Measurements from ENCODE around the gene ACO2. TPM values are rescaled to one million over a fixed set of nuclear protein-coding genes. Genes with fewer than 3 reads are reported as not detected.

ACO2 gene
- total RNA-seq, 1 donor, result 57.9 TPM

DNA sequence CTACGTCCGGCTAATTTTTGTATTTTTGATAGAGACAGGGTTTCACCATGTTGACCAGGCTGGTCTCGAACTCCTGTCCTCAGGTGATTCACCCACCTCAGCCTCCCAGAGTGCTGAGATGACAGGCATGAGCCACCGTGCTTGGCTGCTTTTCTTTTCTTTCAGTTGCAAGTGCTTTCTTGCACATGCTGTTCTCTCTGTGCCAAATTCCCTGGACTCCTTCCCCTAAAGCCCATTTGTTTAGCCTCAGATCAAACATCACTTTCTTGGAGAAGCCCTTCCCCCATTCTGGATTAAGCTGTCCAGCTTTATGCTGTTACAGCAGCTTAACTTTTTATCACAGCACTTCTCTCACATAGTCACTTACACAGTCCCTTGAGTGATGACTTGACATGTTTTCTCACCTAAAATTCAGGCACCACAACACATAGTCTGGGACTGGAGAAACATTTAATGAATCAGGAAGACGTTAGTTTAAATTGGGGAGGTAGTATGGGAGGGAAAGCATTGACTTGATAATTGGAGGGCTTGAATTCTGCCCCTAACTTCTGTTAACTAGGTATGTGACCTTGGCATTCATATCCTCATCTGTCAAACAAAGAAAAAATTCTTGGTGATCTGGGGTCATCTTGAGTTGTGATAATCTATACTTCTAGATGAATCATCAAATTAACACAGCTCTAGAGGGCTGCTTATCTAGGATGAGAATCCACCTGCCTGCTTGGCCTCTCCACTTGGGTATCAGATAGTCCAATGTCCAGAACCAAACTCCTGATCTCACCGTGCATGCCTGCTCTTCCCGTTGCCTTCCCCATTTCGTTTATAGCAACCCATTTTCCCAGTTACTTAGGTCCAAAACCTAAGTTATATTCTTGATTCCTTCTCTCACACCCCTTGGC lies 18.4 kb downstream of the ACO2 start:
- Histone ChIP-seq H3K36me3 (ENCODE audit: insufficient read depth, low read length) (no peaks in the 10 kb centered on the region), H4K20me1 (ENCODE audit: insufficient read depth, low read length) (peaks cover 64% of the 10 kb centered on the region), H3K27me3 (ENCODE audit: insufficient read depth, low read length) (no peaks in the 10 kb centered on the region), H3K4me3 (ENCODE audit: insufficient read depth, low read length) (no peak overlapping the region), H3K4me1 (ENCODE audit: insufficient read depth, low read length) (peaks cover 21% of the 10 kb centered on the region), H3K9me3 (ENCODE audit: low read depth, low read length) (no peaks in the 10 kb centered on the region), H3K4me2 (ENCODE audit: insufficient read depth, low read length) (no peak overlapping the region), H2AFZ (ENCODE audit: low read length) (no peak overlapping the region), H3K79me2 (ENCODE audit: insufficient read depth, low read length) (peaks cover 83% of the 10 kb centered on the region), H3K27ac (ENCODE audit: low read depth, low read length) (no peak overlapping the region)
- no peak for DNase-seq (ENCODE audit: insufficient read length, low spot score, missing footprints)
- TF ChIP-seq, protein P1, sequence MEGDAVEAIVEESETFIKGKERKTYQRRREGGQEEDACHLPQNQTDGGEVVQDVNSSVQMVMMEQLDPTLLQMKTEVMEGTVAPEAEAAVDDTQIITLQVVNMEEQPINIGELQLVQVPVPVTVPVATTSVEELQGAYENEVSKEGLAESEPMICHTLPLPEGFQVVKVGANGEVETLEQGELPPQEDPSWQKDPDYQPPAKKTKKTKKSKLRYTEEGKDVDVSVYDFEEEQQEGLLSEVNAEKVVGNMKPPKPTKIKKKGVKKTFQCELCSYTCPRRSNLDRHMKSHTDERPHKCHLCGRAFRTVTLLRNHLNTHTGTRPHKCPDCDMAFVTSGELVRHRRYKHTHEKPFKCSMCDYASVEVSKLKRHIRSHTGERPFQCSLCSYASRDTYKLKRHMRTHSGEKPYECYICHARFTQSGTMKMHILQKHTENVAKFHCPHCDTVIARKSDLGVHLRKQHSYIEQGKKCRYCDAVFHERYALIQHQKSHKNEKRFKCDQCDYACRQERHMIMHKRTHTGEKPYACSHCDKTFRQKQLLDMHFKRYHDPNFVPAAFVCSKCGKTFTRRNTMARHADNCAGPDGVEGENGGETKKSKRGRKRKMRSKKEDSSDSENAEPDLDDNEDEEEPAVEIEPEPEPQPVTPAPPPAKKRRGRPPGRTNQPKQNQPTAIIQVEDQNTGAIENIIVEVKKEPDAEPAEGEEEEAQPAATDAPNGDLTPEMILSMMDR (IDR thresholded peaks at IDR 0.05; ENCODE audit: extremely low read depth, low read depth, low read length), result no peak

- H3K9me3 ChIP-seq (ENCODE audit: low read depth, low read length), result no peaks in the 10 kb centered on the region
- no peak for DNase-seq (ENCODE audit: insufficient read length, low spot score, missing footprints)
- no peaks in the 10 kb centered on the region for H3K27me3 ChIP-seq (ENCODE audit: insufficient read depth, low read length)
- no peak overlapping the region for H3K27ac ChIP-seq (ENCODE audit: low read depth, low read length)
- peaks cover 56% of the 10 kb centered on the region for H4K20me1 ChIP-seq (ENCODE audit: insufficient read depth, low read length)
- no peak overlapping the region for H2AFZ ChIP-seq (ENCODE audit: low read length)
- H3K4me2 ChIP-seq (ENCODE audit: insufficient read depth, low read length), result no peak overlapping the region
- H3K36me3 ChIP-seq (ENCODE audit: insufficient read depth, low read length), result peaks cover 2% of the 10 kb centered on the region
- peaks cover 13% of the 10 kb centered on the region for H3K4me1 ChIP-seq (ENCODE audit: insufficient read depth, low read length)
- TF ChIP-seq, protein P1 (IDR thresholded peaks at IDR 0.05; ENCODE audit: extremely low read depth, low read depth, low read length), result no peak
- no peak overlapping the region for H3K4me3 ChIP-seq (ENCODE audit: insufficient read depth, low read length)
- H3K79me2 ChIP-seq (ENCODE audit: insufficient read depth, low read length), result peaks cover 89% of the 10 kb centered on the region
Observed at GRCh38 chr22:41488076-41488475, 19.2 kb downstream of the ACO2 start.

DNA sequence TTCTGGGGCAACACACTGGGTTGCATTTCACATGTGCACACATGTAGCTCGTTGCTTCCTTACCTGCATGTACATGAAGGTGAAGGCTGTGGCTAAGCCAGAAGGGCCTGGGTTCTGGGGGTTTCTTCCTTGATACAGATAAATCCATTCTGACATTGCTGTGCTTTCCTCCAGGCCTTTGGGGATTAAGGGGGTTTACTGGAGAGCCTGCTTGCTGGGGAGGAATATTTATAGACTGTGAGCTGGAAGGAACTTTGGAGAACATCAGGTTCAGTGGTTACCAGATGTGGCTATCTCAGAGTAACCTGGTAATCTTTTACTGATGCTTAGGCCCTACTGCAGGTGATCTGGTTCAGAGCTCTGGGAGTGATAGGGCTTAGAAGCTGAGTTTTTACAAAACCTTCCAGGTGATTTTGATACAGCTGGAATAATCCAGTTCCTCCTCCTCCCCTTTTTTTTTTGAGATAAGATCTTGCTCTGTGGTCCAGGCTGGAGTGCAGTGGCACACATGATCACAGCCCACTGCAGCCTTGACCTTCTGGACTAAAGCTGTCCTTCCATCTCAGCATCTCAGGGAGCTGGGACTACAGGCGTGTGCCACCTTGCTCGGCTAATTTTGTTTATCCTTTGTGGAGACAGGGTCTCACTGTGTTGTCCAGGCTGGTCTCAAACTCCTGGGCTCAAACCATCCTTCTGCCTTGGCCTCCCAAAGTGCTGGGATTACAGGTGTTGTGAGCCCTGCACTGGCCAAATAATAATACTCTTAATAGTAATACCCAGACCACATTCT lies 19.9 kb downstream of the ACO2 start:
- H3K79me2 ChIP-seq (ENCODE audit: insufficient read depth, low read length), result peaks cover 93% of the 10 kb centered on the region
- TF ChIP-seq, protein P1 (IDR thresholded peaks at IDR 0.05; ENCODE audit: extremely low read depth, low read depth, low read length), result no peak
- H4K20me1 ChIP-seq (ENCODE audit: insufficient read depth, low read length), result peaks cover 58% of the 10 kb centered on the region
- H3K4me2 ChIP-seq (ENCODE audit: insufficient read depth, low read length), result no peak overlapping the region
- H3K4me1 ChIP-seq (ENCODE audit: insufficient read depth, low read length), result peaks cover 6% of the 10 kb centered on the region
- H3K4me3 ChIP-seq (ENCODE audit: insufficient read depth, low read length), result no peak overlapping the region
- H3K27ac ChIP-seq (ENCODE audit: low read depth, low read length), result no peak overlapping the region
- no peak for DNase-seq (ENCODE audit: insufficient read length, low spot score, missing footprints)
- no peaks in the 10 kb centered on the region for H3K9me3 ChIP-seq (ENCODE audit: low read depth, low read length)
- H3K27me3 ChIP-seq (ENCODE audit: insufficient read depth, low read length), result no peaks in the 10 kb centered on the region
- H2AFZ ChIP-seq (ENCODE audit: low read length), result no peak overlapping the region
- peaks cover 5% of the 10 kb centered on the region for H3K36me3 ChIP-seq (ENCODE audit: insufficient read depth, low read length)

Measured in osteoblast (primary cell).